Measurements from ENCODE around the gene FGFR3. TPM values are rescaled to one million over a fixed set of nuclear protein-coding genes. Genes with fewer than 3 reads are reported as not detected.

The FGFR3 gene
- total RNA-seq, 1 donor from 2014 or later: 30.9 TPM

DNA sequence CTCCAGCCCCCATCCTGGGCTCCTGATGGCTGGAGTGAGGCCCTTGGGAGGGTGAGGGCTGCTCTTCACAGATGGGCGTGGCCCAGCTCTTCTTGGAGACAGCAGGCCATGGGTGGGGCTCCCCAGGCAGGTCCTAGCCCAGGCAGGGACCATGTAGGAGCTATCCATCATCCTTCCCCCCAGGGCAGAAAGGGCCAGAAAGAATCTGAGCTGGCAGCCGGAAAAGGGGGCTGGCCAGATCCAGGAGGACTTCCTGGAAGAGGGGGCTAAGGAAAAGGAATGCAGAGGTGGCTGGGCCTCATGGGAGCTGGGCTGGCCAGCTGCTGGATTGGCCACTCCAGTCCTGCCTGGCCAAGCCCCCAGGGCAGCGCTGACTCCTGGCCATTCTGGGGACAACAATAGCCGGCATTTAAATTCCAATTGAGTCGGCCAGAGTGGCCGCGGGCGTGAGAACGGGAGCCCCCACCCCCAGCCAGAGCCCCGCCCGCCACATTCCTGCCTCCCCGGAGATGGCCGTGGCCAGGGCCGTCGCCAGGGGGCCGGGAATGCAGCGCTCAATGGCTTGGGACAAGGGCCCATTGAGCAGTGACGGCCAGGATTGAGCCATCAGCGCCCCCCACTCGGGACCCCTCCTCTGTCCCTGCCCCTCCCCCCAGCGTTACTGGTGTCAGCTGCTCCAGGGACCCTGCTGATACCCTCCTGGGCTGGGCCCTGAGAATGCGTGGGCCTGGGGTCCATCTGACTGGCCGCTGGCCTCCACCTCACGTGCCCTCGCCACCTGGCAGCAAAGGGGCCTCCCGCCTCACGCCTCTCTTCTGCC is 15.1 kb upstream of the FGFR3 start:
- Mint-ChIP-seq H3K9me3 (no peaks in the 10 kb centered on the region), H3K4me1 (peaks cover 21% of the 10 kb centered on the region), H3K27me3 (ENCODE audit: low read depth) (no peaks in the 10 kb centered on the region), H3K4me3 (no peak overlapping the region), H3K36me3 (no peaks in the 10 kb centered on the region), H3K27ac (no peak overlapping the region)
- TF ChIP-seq, protein P1, sequence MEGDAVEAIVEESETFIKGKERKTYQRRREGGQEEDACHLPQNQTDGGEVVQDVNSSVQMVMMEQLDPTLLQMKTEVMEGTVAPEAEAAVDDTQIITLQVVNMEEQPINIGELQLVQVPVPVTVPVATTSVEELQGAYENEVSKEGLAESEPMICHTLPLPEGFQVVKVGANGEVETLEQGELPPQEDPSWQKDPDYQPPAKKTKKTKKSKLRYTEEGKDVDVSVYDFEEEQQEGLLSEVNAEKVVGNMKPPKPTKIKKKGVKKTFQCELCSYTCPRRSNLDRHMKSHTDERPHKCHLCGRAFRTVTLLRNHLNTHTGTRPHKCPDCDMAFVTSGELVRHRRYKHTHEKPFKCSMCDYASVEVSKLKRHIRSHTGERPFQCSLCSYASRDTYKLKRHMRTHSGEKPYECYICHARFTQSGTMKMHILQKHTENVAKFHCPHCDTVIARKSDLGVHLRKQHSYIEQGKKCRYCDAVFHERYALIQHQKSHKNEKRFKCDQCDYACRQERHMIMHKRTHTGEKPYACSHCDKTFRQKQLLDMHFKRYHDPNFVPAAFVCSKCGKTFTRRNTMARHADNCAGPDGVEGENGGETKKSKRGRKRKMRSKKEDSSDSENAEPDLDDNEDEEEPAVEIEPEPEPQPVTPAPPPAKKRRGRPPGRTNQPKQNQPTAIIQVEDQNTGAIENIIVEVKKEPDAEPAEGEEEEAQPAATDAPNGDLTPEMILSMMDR (IDR thresholded peaks at IDR 0.05; ENCODE audit: unreplicated experiment): no peak
- no peak for DNase-seq (ENCODE audit: low spot score in 2 of 2, unreplicated experiment in 2 of 2)

DNA sequence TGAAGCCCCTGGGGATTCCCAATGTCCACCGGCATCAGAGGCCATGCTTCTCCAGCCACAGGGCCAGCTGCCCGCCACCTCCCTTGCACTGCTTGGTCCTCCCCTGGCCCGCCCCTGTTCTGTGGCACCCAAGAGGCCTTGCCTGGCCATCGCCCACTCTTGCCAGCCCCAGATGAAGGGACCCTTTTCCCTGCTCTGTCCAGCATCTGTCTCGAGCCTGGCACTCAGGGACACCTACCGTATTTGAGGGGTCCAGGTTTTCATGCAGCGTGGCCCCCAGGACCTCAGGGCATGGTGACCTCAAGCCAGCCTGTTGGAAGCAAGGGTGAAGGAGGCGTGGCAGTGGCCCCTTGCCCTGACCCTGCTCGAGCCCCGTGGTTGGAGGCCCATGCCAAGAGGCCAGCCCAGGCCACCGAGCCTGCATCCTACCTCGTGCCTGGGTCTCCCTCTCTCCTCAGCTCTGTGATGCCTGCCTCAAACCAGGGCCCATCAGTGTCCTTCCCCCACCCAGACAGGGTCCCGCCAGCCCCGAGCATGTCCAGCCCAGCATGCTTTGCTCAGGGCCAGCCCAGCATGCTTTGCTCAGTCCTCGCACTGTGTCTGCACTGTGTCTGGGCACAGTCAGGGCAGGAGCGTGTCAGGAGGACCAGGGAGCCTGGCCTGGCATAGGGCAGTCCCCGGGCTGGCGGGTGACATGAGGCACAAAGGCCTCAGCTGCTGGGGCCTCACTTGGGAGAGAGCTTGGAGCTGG is 14.3 kb upstream of the FGFR3 start:
- Mint-ChIP-seq H3K27me3 (ENCODE audit: low read depth) (no peaks in the 10 kb centered on the region), H3K9me3 (no peaks in the 10 kb centered on the region), H3K4me3 (no peak overlapping the region), H3K4me1 (peaks cover 18% of the 10 kb centered on the region), H3K27ac (peak overlapping the region; percentile 50), H3K36me3 (no peaks in the 10 kb centered on the region)
- TF ChIP-seq, protein P1 (IDR thresholded peaks at IDR 0.05; ENCODE audit: unreplicated experiment): no peak
- DNase-seq (ENCODE audit: low spot score in 2 of 2, unreplicated experiment in 2 of 2): no peak

DNA sequence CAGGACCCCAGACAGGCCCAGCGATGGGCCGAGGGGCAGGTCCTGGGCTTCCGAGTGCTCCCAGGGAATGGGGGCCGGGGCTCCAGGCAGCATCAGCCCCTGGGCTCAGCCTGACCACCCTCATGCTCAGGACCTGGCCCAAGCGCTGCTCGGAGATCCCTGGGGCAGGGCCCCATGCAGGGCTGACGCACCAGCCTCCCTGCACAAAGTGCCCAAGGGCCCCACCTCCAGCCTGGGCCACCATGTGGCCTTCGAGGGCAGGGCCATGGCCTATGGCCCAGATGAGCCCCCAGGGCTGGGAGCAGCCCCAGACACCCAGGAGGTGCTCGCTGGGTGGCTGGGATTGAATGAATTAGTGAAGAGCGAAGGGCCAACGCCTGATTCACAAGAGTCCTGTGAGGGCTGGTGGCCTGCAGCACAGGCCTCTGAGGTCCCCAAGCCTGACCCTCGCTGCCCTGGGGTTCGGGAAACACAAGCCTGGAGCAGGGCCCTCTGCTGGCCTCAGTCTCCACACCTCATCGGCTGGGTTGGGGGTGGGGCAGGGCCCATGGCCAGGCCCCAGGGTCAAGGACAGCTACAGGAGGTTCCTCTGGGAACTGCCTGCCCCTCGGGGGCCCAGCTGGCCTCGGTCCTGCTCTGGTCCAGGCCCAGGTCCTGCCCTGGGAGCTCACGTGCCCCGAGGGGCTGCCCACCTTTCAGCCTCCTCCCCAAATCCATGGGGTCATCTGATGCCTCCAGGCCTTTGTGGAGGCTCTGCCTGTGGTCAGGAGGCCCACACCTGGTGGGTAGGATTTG is 13.3 kb upstream of the FGFR3 start:
- peaks cover 15% of the 10 kb centered on the region for H3K4me1 Mint-ChIP-seq
- TF ChIP-seq, protein P1 (IDR thresholded peaks at IDR 0.05; ENCODE audit: unreplicated experiment): no peak
- no peak for DNase-seq (ENCODE audit: low spot score in 2 of 2, unreplicated experiment in 2 of 2)
- no peaks in the 10 kb centered on the region for H3K9me3 Mint-ChIP-seq
- H3K4me3 Mint-ChIP-seq: no peak overlapping the region
- no peaks in the 10 kb centered on the region for H3K27me3 Mint-ChIP-seq (ENCODE audit: low read depth)
- no peaks in the 10 kb centered on the region for H3K36me3 Mint-ChIP-seq
- no peak overlapping the region for H3K27ac Mint-ChIP-seq

DNA sequence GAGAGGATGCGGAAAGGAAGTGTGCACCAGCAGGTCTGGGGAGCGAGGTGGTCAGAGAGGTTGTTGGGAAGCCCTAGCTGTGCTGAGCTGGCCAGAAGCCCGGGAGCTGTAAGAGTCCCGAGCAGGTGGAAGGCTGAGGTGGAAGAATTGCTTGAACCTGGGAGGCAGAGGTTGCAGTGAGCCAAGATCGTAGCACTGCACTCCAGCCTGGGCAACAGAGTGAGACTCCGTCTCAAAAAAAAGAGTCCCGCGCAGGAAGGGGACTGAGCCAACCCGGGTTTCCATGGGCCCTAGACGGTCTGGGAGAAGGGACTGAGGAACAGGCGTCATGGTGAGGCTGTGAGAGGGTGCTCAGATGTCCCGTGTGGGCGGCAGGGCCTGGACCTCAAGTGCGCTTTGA is 12.7 kb upstream of the FGFR3 start:
- H3K4me1 Mint-ChIP-seq: peaks cover 15% of the 10 kb centered on the region
- H3K4me3 Mint-ChIP-seq: no peak overlapping the region
- no peaks in the 10 kb centered on the region for H3K36me3 Mint-ChIP-seq
- no peaks in the 10 kb centered on the region for H3K27me3 Mint-ChIP-seq (ENCODE audit: low read depth)
- H3K9me3 Mint-ChIP-seq: no peaks in the 10 kb centered on the region
- no peak overlapping the region for H3K27ac Mint-ChIP-seq
- TF ChIP-seq, protein P1 (IDR thresholded peaks at IDR 0.05; ENCODE audit: unreplicated experiment): no peak
- no peak for DNase-seq (ENCODE audit: low spot score in 2 of 2, unreplicated experiment in 2 of 2)

DNA sequence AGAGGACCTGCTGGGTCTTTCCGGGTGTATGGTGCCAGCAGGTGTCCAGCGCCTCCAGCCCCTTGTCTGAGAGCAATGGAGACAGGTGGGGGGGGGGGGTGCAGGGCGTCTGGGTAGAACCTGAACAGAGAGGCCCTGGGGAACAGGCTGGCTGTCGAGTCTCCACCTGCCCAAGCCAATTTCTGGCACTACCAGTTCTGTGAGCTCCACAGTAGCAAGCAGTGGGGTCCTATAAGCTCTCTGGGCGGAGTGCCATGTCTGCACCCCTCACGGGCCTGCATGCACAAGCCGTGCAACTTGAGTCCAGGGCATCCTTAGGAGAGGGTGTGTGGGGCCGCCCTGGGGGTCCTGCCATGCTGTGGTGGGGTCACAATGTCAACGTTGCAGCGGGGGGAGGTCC is 10.1 kb upstream of the FGFR3 start:
- TF ChIP-seq, protein P1 (IDR thresholded peaks at IDR 0.05; ENCODE audit: unreplicated experiment): no peak
- DNase-seq (ENCODE audit: low spot score in 2 of 2, unreplicated experiment in 2 of 2): no peak
- no peak overlapping the region for H3K27ac Mint-ChIP-seq
- no peaks in the 10 kb centered on the region for H3K36me3 Mint-ChIP-seq
- no peak overlapping the region for H3K4me3 Mint-ChIP-seq
- peaks cover 8% of the 10 kb centered on the region for H3K4me1 Mint-ChIP-seq
- no peaks in the 10 kb centered on the region for H3K27me3 Mint-ChIP-seq (ENCODE audit: low read depth)
- H3K9me3 Mint-ChIP-seq: no peaks in the 10 kb centered on the region
